ENCODE measurements around the gene RNF212B.
A peak's percentile ranks its signal among the peaks of the same experiment; 100 is the strongest.
"Not testable (repeated sequence)": the region's sequence is repeated elsewhere in the genome, so short reads cannot be mapped to it uniquely, and the experiment has no call there.

The RNF212B gene

DNA sequence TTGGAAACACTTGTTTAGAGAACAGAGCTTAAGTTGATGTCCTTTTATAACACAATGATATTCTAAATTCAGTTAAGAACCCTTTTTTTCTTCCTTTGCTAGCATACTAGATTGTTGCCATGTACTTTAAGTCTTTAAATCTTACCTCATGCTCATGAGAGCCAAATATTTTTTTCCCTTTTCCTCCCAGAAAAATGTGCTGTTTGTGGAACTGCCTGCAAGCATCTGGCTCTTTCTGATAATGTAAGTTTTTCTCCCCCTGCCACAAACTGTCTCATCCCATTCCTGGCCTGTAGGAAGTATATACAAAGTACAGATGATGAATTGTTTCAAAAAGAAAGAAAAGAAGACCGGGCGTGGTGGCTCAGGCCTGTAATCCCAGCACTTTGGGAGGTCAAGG, 5.3 kb downstream of the RNF212B start:
- no peak for DNase-seq (ENCODE audit: low read depth)

- no peak for DNase-seq (ENCODE audit: low read depth)
These were observed 7.5 kb downstream of the RNF212B start for GRCh38 chr14:23245282-23245681.

GRCh38 chr14:23248601-23249000, 10.9 kb downstream of the RNF212B start:
- DNase-seq (ENCODE audit: low read depth), result no peak

DNA sequence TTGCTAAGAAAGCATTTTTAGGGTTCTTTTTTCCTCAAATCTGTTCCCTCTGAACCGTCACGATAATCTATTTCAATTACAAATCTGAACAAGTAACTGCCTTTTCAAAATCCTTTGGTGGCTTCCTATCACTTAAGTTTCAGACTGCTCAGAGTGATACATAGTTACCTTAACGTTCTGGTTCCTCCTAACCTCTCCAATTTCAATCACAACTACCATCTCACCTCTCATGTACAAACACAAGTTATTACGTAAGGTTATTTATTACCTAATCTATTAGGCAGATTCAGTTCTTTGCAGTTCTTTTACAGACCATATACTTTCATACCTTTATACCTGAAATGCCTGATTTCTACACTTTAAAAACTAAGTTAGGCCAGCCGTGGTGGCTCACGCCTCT, 12.1 kb downstream of the RNF212B start:
- no peak for DNase-seq (ENCODE audit: low read depth)

- DNase-seq (ENCODE audit: low read depth), result no peak
These were observed 14.3 kb downstream of the RNF212B start for GRCh38 chr14:23252006-23252405.

GRCh38 chr14:23252420-23253333, 14.9 kb downstream of the RNF212B start:
- no peak for DNase-seq (ENCODE audit: low read depth)

DNA sequence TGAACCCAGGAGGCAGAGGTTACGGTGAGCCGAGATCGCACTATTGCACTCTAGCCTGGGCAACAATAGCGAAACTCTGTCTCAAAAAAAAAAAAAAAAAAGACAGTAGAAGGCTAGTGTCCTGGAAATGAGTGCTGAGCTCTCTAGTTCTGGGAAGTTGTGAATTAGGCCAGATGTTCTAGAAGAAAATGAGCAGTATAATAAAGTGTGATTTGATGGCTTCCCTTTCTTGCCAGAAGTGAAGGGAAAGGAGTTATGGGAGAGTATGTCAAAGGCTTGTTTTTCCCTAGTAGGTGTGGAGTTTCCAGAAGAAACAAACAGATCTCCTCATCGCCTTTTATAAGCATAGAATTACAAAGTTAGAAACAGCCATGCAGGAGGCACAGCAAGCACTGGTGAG, 20.5 kb downstream of the RNF212B start:
- DNase-seq (ENCODE audit: low read depth), result no peak

DNA sequence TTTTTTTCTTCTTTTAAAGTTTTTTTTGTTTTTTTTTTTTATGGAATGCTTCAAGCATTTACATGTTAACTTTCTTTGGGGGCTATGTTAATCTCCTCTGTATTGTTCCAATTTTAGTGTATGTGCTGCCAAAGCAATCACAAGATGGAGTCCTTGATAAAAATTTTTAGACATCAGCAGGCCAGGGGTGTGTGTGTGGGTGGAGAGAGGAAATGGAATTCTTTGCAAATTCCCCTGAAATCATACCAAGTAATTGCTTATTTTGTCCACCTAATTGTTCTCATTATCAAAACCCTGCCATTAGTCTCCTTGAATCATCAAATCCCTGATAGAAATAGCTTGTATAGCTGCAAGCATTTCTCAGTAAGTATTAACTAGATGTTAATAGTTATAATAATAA, 21.7 kb downstream of the RNF212B start:
- no peak for DNase-seq (ENCODE audit: low read depth)

DNA sequence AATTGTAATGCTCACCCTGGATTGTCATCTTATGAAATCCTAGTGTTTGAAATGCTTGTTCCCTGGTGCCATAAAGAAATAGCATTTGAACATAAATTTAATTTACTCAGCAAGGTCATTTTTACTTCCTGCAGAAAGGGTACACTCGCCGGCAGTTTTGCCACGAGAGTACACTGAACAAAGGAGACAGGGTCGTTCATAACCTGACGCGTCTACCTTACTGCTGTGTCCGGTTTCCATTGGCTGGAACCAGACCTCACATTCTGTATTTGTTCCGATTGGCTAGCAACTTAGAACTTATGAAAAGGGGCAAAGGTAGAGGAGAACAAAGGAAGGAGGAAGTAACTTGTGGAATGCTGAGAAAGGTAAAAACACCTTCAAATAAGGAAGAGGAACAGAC, 23.1 kb downstream of the RNF212B start:
- not testable (repeated sequence) for DNase-seq (ENCODE audit: low read depth)

- DNase-seq (ENCODE audit: low read depth), result no peak
These were observed 31.5 kb downstream of the RNF212B start for GRCh38 chr14:23269193-23269592.

GRCh38 chr14:23275412-23275811, 37.7 kb downstream of the RNF212B start:
- DNase-seq (ENCODE audit: low read depth), result no peak

DNA sequence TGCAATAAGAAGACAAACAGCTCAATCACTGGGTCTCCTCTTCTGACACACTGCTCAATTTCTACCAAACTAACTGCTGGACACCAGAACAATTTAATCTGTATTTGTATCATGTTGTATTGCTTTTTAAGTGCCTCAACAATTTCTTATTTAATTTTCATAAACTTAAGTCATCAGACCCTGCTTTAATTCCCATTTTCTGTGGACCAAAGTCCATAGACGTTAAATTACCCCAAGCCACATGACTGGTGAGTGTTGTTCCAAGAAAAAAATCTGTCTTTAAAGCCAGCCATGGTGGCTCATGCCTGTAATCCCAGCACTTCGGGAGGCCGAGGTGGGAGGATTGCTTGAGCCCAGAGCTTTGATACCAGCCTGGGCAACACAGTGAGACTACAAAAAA, 39.5 kb downstream of the RNF212B start:
- no peak for DNase-seq (ENCODE audit: low read depth)

GRCh38 chr14:23277928-23278327, 40.2 kb downstream of the RNF212B start:
- DNase-seq (ENCODE audit: low read depth), result not testable (repeated sequence)

DNA sequence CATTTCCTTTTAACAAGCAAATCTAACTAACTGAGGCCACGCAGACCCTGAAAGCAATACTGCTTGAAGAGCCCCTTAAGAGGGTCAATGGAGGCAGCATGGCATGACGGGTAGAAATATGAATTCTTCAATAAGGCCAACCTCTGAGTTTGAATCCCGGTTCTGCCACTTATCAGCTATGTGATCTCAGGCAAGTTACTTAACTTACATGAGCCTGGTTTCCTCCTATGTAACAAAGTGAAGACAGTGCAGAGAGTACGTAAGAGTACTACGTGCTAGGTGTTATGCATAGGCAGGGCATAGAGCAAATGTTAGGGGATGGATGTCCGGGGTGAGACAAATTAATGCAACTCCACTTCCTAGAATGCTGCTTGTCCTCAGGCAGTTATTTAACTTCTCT, 43.5 kb downstream of the RNF212B start:
- DNase-seq (ENCODE audit: low read depth), result no peak

DNA sequence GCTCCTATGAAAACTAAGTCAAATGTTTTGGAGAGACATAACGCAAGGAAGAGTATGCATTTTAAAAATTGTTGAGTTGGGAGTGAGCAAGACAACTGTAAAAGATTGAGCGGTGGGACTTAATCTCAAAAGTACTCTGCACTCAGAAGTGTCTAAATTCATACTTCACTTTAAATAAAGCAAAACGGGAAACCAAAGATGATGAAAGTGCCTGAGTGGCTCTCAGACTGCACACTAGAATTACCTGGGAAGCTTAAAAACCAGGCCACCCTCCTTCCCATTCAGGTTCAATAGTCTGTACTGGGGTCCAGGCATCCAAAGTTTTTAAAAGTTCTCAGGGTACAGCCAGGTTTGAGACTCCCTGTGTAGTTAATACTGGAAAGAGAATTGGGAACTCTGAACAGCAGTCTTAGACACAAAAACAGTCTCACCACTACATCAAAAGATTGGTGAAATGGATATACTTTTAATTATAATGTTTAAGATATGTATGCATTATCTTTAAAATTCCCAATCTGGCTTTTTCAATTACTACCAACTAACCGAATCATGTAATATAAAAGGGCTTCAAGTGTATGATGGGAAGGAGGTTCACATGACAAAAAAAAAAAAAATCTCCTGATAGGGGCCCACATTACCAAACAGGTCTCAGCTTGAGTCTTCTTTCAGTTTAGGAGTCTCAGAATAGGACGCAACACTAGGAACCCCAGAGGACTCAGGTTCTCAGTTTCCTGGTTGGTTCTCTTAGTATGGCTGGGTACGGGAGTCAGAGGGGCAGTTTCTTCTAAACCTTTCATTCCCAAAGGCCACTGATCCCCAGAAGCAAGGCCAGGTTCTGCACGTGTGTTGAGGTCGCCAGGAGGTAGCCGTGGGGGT, 47.2 kb downstream of the RNF212B start:
- DNase-seq (ENCODE audit: low read depth), result peak; percentile 35

GRCh38 chr14:23285530-23286019, 47.8 kb downstream of the RNF212B start:
- DNase-seq (ENCODE audit: low read depth), result no peak

GRCh38 chr14:23286020-23286901, 48.5 kb downstream of the RNF212B start, which contains the start of gene HOMEZ:
TSS of gene HOMEZ (minus strand) at chr14:23286132. CDS start at chr14:23285952, 180 bp downstream.
- peak; percentile 98 for DNase-seq (ENCODE audit: low read depth)

- DNase-seq (ENCODE audit: low read depth), result no peak
These were observed 49.3 kb downstream of the RNF212B start for GRCh38 chr14:23286902-23287479.

GRCh38 chr14:23294734-23295561, 57.2 kb downstream of the RNF212B start:
- peak; percentile 64 for DNase-seq (ENCODE audit: low read depth)

GRCh38 chr14:23296012-23296777, 58.5 kb downstream of the RNF212B start:
- DNase-seq (ENCODE audit: low read depth), result no peak
